ENCODE data around the gene AP4S1. TPM values are rescaled to one million over a fixed set of nuclear protein-coding genes. Genes with fewer than 3 reads are reported as not detected.
"Not testable (repeated sequence)": the region's sequence is repeated elsewhere in the genome, so short reads cannot be mapped to it uniquely, and the experiment has no call there.

The AP4S1 gene
- total RNA-seq, 1 experiment from 2014 or later, result 15.2 TPM

- DNase-seq (ENCODE audit: low spot score), result not testable (repeated sequence)
Measured at GRCh38 chr14:31042893-31043292, 17.4 kb downstream of the AP4S1 start.

GRCh38 chr14:31043379-31043778 lies 17.9 kb downstream of the AP4S1 start:
- no peak for DNase-seq (ENCODE audit: low spot score)

GRCh38 chr14:31045501-31046080 lies 20.1 kb downstream of the AP4S1 start:
- DNase-seq (ENCODE audit: low spot score), result no peak

- DNase-seq (ENCODE audit: low spot score), result no peak
Measured at GRCh38 chr14:31047503-31047902, 22.1 kb downstream of the AP4S1 start.

- DNase-seq (ENCODE audit: low spot score), result no peak
Measured at GRCh38 chr14:31051023-31051422, 25.6 kb downstream of the AP4S1 start.

- DNase-seq (ENCODE audit: low spot score), result no peak
Measured at GRCh38 chr14:31051511-31051910, 26.1 kb downstream of the AP4S1 start.

- not testable (repeated sequence) for DNase-seq (ENCODE audit: low spot score)
Measured at GRCh38 chr14:31052905-31053586, 27.6 kb downstream of the AP4S1 start.

- DNase-seq (ENCODE audit: low spot score), result no peak
Measured at GRCh38 chr14:31057035-31057434, 31.6 kb downstream of the AP4S1 start.

GRCh38 chr14:31057701-31058364 lies 32.4 kb downstream of the AP4S1 start:
- DNase-seq (ENCODE audit: low spot score), result no peak

- peak; percentile 72 for DNase-seq (ENCODE audit: low spot score)
Measured at GRCh38 chr14:31059152-31059924, 33.9 kb downstream of the AP4S1 start.

- no peak for DNase-seq (ENCODE audit: low spot score)
Measured at GRCh38 chr14:31060253-31060875, 34.9 kb downstream of the AP4S1 start.

GRCh38 chr14:31062908-31063307 lies 37.5 kb downstream of the AP4S1 start:
- not testable (repeated sequence) for DNase-seq (ENCODE audit: low spot score)

- DNase-seq (ENCODE audit: low spot score), result no peak
Measured at GRCh38 chr14:31068235-31068634, 42.8 kb downstream of the AP4S1 start.

GRCh38 chr14:31069343-31069742 lies 43.9 kb downstream of the AP4S1 start:
- DNase-seq (ENCODE audit: low spot score), result no peak

- DNase-seq (ENCODE audit: low spot score), result peak; percentile 51
Measured at GRCh38 chr14:31070431-31070830, 45.0 kb downstream of the AP4S1 start.

GRCh38 chr14:31071151-31071550 lies 45.7 kb downstream of the AP4S1 start:
- no peak for DNase-seq (ENCODE audit: low spot score)

- DNase-seq (ENCODE audit: low spot score), result no peak
Measured at GRCh38 chr14:31075144-31075543, 49.7 kb downstream of the AP4S1 start.

- DNase-seq (ENCODE audit: low spot score), result no peak
Measured at GRCh38 chr14:31078766-31079165, 53.3 kb downstream of the AP4S1 start.

GRCh38 chr14:31080056-31080455 lies 54.6 kb downstream of the AP4S1 start:
- peak; percentile 27 for DNase-seq (ENCODE audit: low spot score)

GRCh38 chr14:31080484-31080883 lies 55.0 kb downstream of the AP4S1 start:
- DNase-seq (ENCODE audit: low spot score), result no peak

GRCh38 chr14:31083781-31084180 lies 58.3 kb downstream of the AP4S1 start:
- no peak for DNase-seq (ENCODE audit: low spot score)

GRCh38 chr14:31084385-31084784 lies 58.9 kb downstream of the AP4S1 start:
- no peak for DNase-seq (ENCODE audit: low spot score)
